Mammary epithelial cell (primary cell): ENCODE measurements around the gene INPP4A.

Source experiments
- CTCF ChIP-seq, 2 donors: IDR thresholded peaks in 1 of 2; conservative IDR thresholded peaks in 1 of 2; 2 replicates each; pipeline ENCODE4 v1.5.1; 2011 to 2012; ENCODE audit warnings: inconsistent platforms in 2 of 2, low read length in 2 of 2, mild to moderate bottlenecking in 2 of 2, control low read depth in 1 of 2, low read depth in 1 of 2; ENCODE audit not compliant: insufficient read depth in 1 of 2; ENCODE audit errors: extremely low read depth in 1 of 2
- EZH2 ChIP-seq: IDR thresholded peaks from 2 replicates; pipeline ENCODE4 v1.6.1; 2012; ENCODE audit warnings: low read length, inconsistent platforms, borderline replicate concordance

- TF ChIP-seq CTCF (conservative IDR thresholded peaks at IDR 0.05 in 1 of 2, IDR thresholded peaks at IDR 0.05 in 1 of 2; ENCODE audit: extremely low read depth in 1 of 2, insufficient read depth in 1 of 2, low read depth in 1 of 2, low read length in 2 of 2) (no peak), EZH2 (no peak)
Measured at GRCh38 chr2:98459496-98460175, 15.0 kb downstream of the INPP4A start.
